H1 (cell line): ENCODE measurements around the gene VWA5A. TPM values are rescaled to one million over a fixed set of nuclear protein-coding genes. Genes with fewer than 3 reads are reported as not detected.

ENCODE experiments used
- CTCF ChIA-PET: fragments of 300-600 bp; sonication (Branson Sonifier 250); formaldehyde crosslinking; loops from one replicate; lab custom pipeline; 2021; ENCODE audit not compliant: partially characterized antibody; lab: Charles Lee
- POLR2A ChIA-PET: fragments of 300-600 bp; sonication (Branson Sonifier 250); formaldehyde crosslinking; loops from one replicate; lab custom pipeline; 2021; ENCODE audit warnings: inconsistent platforms; ENCODE audit not compliant: partially characterized antibody; lab: Charles Lee
- DNase-seq, 2 experiments: peaks; one replicate each; pipeline versions ENCODE4 v3.0.0 to v3.0.0-alpha.2; 2010 to 2022; ENCODE audit warnings: low spot score in 2 of 2, low read depth in 1 of 2, mixed read lengths in 1 of 2
- FAIRE-seq: peaks from 2 replicates; lab custom pipeline; 2011; peaks lifted over from hg19 to GRCh38; lab: Jason Lieb, UNC
- H2AFZ ChIP-seq: 2 replicates; pipeline ENCODE4 v1.8.1; 2012; ENCODE audit warnings: low read length, inconsistent platforms
- H2AK5ac ChIP-seq: 2 replicates; pipeline ENCODE4 v1.6.1; 2013; ENCODE audit warnings: low read depth, low read length
- H2BK120ac ChIP-seq: replicated peaks from 2 replicates; pipeline ENCODE3; 2013; ENCODE audit warnings: low read depth, low read length, inconsistent platforms
- H2BK12ac ChIP-seq: 2 replicates; pipeline ENCODE4 v1.6.1; 2013; ENCODE audit warnings: low read depth, low read length
- H2BK15ac ChIP-seq: 2 replicates; pipeline ENCODE4 v1.6.1; 2013; ENCODE audit warnings: low read length
- H2BK20ac ChIP-seq: 2 replicates; pipeline ENCODE4 v1.6.1; 2013; ENCODE audit warnings: low read length
- H2BK5ac ChIP-seq: 2 replicates; pipeline ENCODE4 v1.6.1; 2013; ENCODE audit warnings: low read depth, low read length
- H3K14ac ChIP-seq: 2 replicates; pipeline ENCODE4 v1.6.1; 2013; ENCODE audit warnings: inconsistent platforms; ENCODE audit not compliant: insufficient read length
- H3K18ac ChIP-seq: 2 replicates; pipeline ENCODE4 v1.6.1; 2013; ENCODE audit warnings: low read length; ENCODE audit errors: extremely low read depth
- H3K23ac ChIP-seq: 2 replicates; pipeline ENCODE4 v1.6.1; 2013; ENCODE audit warnings: inconsistent platforms; ENCODE audit not compliant: insufficient read length
- H3K23me2 ChIP-seq: 2 replicates; pipeline ENCODE4 v1.6.1; 2013; ENCODE audit warnings: low read depth, low read length
- H3K27ac ChIP-seq: 2 replicates; pipeline ENCODE4 v1.6.1; 2011; ENCODE audit warnings: low read depth, low read length, inconsistent platforms
- H3K27me3 ChIP-seq, 4 experiments: replicated peaks in 1 of 4; 1 replicate in 1 of 4; 2 replicates in 3 of 4; pipeline versions ENCODE4 v1.6.1 to v1.8.1; 2011 to 2013; ENCODE audit warnings: low read length in 3 of 4, mild to moderate bottlenecking in 3 of 4, inconsistent platforms in 2 of 4, mixed read lengths in 2 of 4, moderate library complexity in 1 of 4; ENCODE audit not compliant: control insufficient read depth in 3 of 4, insufficient read depth in 3 of 4; ENCODE audit errors: extremely low read depth in 1 of 4
- H3K36me3 ChIP-seq, 4 experiments: 2 replicates each; pipeline versions ENCODE4 v1.6.1 to v1.8.1; 2011 to 2013; ENCODE audit warnings: mild to moderate bottlenecking in 4 of 4, low read length in 3 of 4, moderate library complexity in 2 of 4, control low read depth in 1 of 4, inconsistent platforms in 1 of 4; ENCODE audit not compliant: insufficient read depth in 4 of 4, control insufficient read depth in 2 of 4
- H3K4ac ChIP-seq: replicated peaks from 2 replicates; pipeline ENCODE3; 2013; ENCODE audit warnings: low read length, low read depth, mixed read lengths, inconsistent platforms; ENCODE audit not compliant: insufficient read length
- H3K4me1 ChIP-seq, 4 experiments: replicated peaks in 1 of 4; 1 replicate in 1 of 4; 2 replicates in 3 of 4; pipeline versions ENCODE4 v1.6.1 to v1.8.1; 2011 to 2013; ENCODE audit warnings: low read length in 3 of 4, inconsistent platforms in 2 of 4, mixed read lengths in 1 of 4; ENCODE audit not compliant: insufficient read depth in 4 of 4, control insufficient read depth in 3 of 4
- H3K4me2 ChIP-seq, 2 experiments: 2 replicates each; pipeline versions ENCODE4 v1.6.1 to v1.8.1; 2011 to 2013; ENCODE audit warnings: low read depth in 2 of 2, low read length in 2 of 2, control low read depth in 1 of 2, inconsistent platforms in 1 of 2, mild to moderate bottlenecking in 1 of 2; ENCODE audit not compliant: insufficient read depth in 1 of 2
- H3K4me3 ChIP-seq, 4 experiments: fragments of 200-600, 300-600 bp in 1 of 4; sonication (generic), shearing (Covaris generic), sonication (Bioruptor Twin) in 1 of 4; 2 replicates each; pipeline versions ENCODE4 v1.5.1 to v1.8.1; 2011 to 2016; ENCODE audit warnings: low read length in 4 of 4, low read depth in 3 of 4, control low read depth in 2 of 4, inconsistent platforms in 2 of 4, mild to moderate bottlenecking in 2 of 4, mixed read lengths in 1 of 4, moderate library complexity in 1 of 4; ENCODE audit not compliant: insufficient read depth in 2 of 4; ENCODE audit errors: extremely low read depth in 1 of 4
- H3K56ac ChIP-seq: replicated peaks from 2 replicates; pipeline ENCODE3; 2013; ENCODE audit warnings: low read depth, mild to moderate bottlenecking, mixed read lengths, low read length, inconsistent platforms; ENCODE audit not compliant: insufficient read length
- H3K79me1 ChIP-seq: 2 replicates; pipeline ENCODE4 v1.6.1; 2013; ENCODE audit warnings: low read depth, low read length, control low read depth
- H3K79me2 ChIP-seq, 2 experiments: 2 replicates each; pipeline versions ENCODE4 v1.6.1 to v1.8.1; 2012 to 2013; ENCODE audit warnings: low read length in 2 of 2, mild to moderate bottlenecking in 2 of 2, inconsistent platforms in 1 of 2; ENCODE audit not compliant: insufficient read depth in 2 of 2, control insufficient read depth in 1 of 2
- H3K9ac ChIP-seq, 4 experiments: replicated peaks in 1 of 4; 1 replicate in 1 of 4; 2 replicates in 3 of 4; pipeline versions ENCODE4 v1.6.1 to v1.8.1; 2011 to 2013; ENCODE audit warnings: low read depth in 3 of 4, low read length in 3 of 4, control low read depth in 2 of 4, mild to moderate bottlenecking in 2 of 4, moderate library complexity in 2 of 4, inconsistent platforms in 1 of 4; ENCODE audit errors: extremely low read depth in 1 of 4
- H3K9me3 ChIP-seq, 2 experiments: 2 replicates each; pipeline versions ENCODE4 v1.6.1 to v1.8.1; 2012 to 2013; ENCODE audit warnings: mild to moderate bottlenecking in 2 of 2, moderate library complexity in 2 of 2, control low read depth in 1 of 2, inconsistent platforms in 1 of 2, low read depth in 1 of 2, low read length in 1 of 2, mixed read lengths in 1 of 2; ENCODE audit not compliant: insufficient read depth in 2 of 2
- H4K20me1 ChIP-seq, 2 experiments: replicated peaks in 1 of 2; 2 replicates each; pipeline versions ENCODE3 to v1.8.1; 2011 to 2013; ENCODE audit warnings: inconsistent platforms in 2 of 2, low read length in 2 of 2, mild to moderate bottlenecking in 1 of 2; ENCODE audit not compliant: insufficient read depth in 2 of 2, control insufficient read depth in 1 of 2
- H4K5ac ChIP-seq: 2 replicates; pipeline ENCODE4 v1.6.1; 2013; ENCODE audit warnings: low read length, low read depth, mixed read lengths, inconsistent platforms; ENCODE audit not compliant: insufficient read length
- H4K8ac ChIP-seq: 2 replicates; pipeline ENCODE4 v1.8.0; 2013; ENCODE audit warnings: mild to moderate bottlenecking, moderate library complexity, low read length, inconsistent platforms; ENCODE audit not compliant: insufficient read depth; ENCODE audit errors: extremely low read depth
- H4K91ac ChIP-seq: replicated peaks from 2 replicates; pipeline ENCODE3; 2013; ENCODE audit warnings: low read length, mixed read lengths, inconsistent platforms; ENCODE audit not compliant: insufficient read length
- CEBPB ChIP-seq: IDR thresholded peaks from 2 replicates; pipeline ENCODE4 v1.6.1; 2012; ENCODE audit warnings: low read depth, low read length
- CHD2 ChIP-seq: IDR thresholded peaks from 2 replicates; pipeline ENCODE4 v1.6.1; 2012; ENCODE audit warnings: low read length, improper control_type of control experiment
- FOSL1 ChIP-seq: IDR thresholded peaks from 2 replicates; pipeline ENCODE4 v1.6.1; 2011; ENCODE audit warnings: mild to moderate bottlenecking, low read depth, low read length, moderate library complexity; ENCODE audit not compliant: insufficient read depth
- NANOG ChIP-seq: IDR thresholded peaks from 2 replicates; pipeline ENCODE4 v1.6.1; 2011; ENCODE audit warnings: low read length, low read depth, mild to moderate bottlenecking, inconsistent platforms; ENCODE audit not compliant: insufficient read depth, poor library complexity, severe bottlenecking
- POLR2A ChIP-seq, 2 experiments: IDR thresholded peaks; 1 replicate in 1 of 2; 2 replicates in 1 of 2; pipeline ENCODE4 v1.6.1; 2011; ENCODE audit warnings: low read depth in 2 of 2, low read length in 2 of 2, mild to moderate bottlenecking in 2 of 2; ENCODE audit errors: control extremely low read depth in 1 of 2
- POU5F1 ChIP-seq: IDR thresholded peaks from 2 replicates; pipeline ENCODE4 v1.6.1; 2011; ENCODE audit warnings: low read depth, mild to moderate bottlenecking, low read length, moderate library complexity
- RAD21 ChIP-seq, 2 experiments: IDR thresholded peaks in 1 of 2; conservative IDR thresholded peaks in 1 of 2; 2 replicates each; pipeline ENCODE4 v1.6.1; 2011; ENCODE audit warnings: low read depth in 2 of 2, low read length in 2 of 2, improper control_type of control experiment in 1 of 2, inconsistent platforms in 1 of 2, mild to moderate bottlenecking in 1 of 2, moderate library complexity in 1 of 2
- RFX5 ChIP-seq: IDR thresholded peaks from 2 replicates; pipeline ENCODE4 v1.6.1; 2011; ENCODE audit warnings: low read depth, low read length, improper control_type of control experiment, borderline replicate concordance
- RNF2 ChIP-seq: fragments of 200-900, 300-1000 bp; sonication (generic); IDR thresholded peaks from 2 replicates; pipeline ENCODE4 v1.7.1; 2016; ENCODE audit warnings: borderline replicate concordance, low read depth, mild to moderate bottlenecking, antibody characterized with exemption, low read length; ENCODE audit not compliant: poor library complexity, severe bottlenecking; ENCODE audit errors: missing control alignments
- SIN3A ChIP-seq, 2 experiments: IDR thresholded peaks in 1 of 2; conservative IDR thresholded peaks in 1 of 2; 2 replicates each; pipeline ENCODE4 v1.6.1; 2011 to 2012; ENCODE audit warnings: low read length in 2 of 2, improper control_type of control experiment in 1 of 2, low read depth in 1 of 2, mild to moderate bottlenecking in 1 of 2
- SIRT6 ChIP-seq: IDR thresholded peaks from one replicate; pipeline ENCODE4 v1.7.1; 2012; ENCODE audit warnings: low read length, inconsistent platforms
- SP2 ChIP-seq: IDR thresholded peaks from 2 replicates; pipeline ENCODE4 v1.6.1; 2012; ENCODE audit warnings: mild to moderate bottlenecking, low read length, inconsistent platforms
- SUZ12 ChIP-seq: fragments of 200-600 bp; sonication (generic); IDR thresholded peaks from 2 replicates; pipeline ENCODE4 v1.6.1; 2012; ENCODE audit warnings: mild to moderate bottlenecking, inconsistent platforms, low read length, moderate library complexity, mixed read lengths
- TAF7 ChIP-seq: optimal IDR thresholded peaks from 2 replicates; pipeline ENCODE3; 2011; ENCODE audit warnings: low read depth, mild to moderate bottlenecking, inconsistent platforms, low read length, moderate library complexity, borderline replicate concordance
- YY1 ChIP-seq: IDR thresholded peaks from 2 replicates; pipeline ENCODE4 v1.6.1; 2011; ENCODE audit warnings: low read depth, mild to moderate bottlenecking, low read length
- WGBS, 2 experiments: shearing (Covaris generic) in 1 of 2; methylation state at CpG; one replicate each; pipeline versions ENCODE4 v1.1.6 to v1.1.7; 2013 to 2015; ENCODE audit warnings: low lambda C conversion rate in 2 of 2, mixed read lengths in 2 of 2, inconsistent platforms in 1 of 2, low coverage in 1 of 2, missing lambda C conversion rate in 1 of 2; ENCODE audit not compliant: insufficient replicate concordance in 2 of 2, insufficient coverage in 1 of 2, insufficient read length in 1 of 2; ENCODE audit errors: extremely low coverage in 1 of 2, missing lambda C conversion rate in 1 of 2; 5-methylcytosine and 5-hydroxymethylcytosine counted together
- polyA plus RNA-seq, 7 experiments: library from polyadenylated mRNA; depleted of rRNA in 3 of 7; stranded (reverse) in 5 of 7; unstranded in 2 of 7; fragments of >200 nt in 5 of 7; fragments of 200-250 nt in 2 of 7; gene quantifications; 1 replicate in 5 of 7; 2 replicates in 1 of 7; 4 replicates in 1 of 7; pipeline versions ENCODE4 v1.2.1 to v1.2.3, GENCODE V29; 2011 to 2013; ENCODE audit warnings: missing spikeins in 2 of 7, mixed read lengths in 2 of 7
- total RNA-seq: library from RNA; stranded (reverse); fragmentation: NEBNext Ultra II Directional; extraction: Animal tissue kit (Norgen Biotek cat#: 25700); gene quantifications from 2 replicates; pipeline ENCODE4 v1.2.1, GENCODE V29; 2021

Gene VWA5A
- total and polyA plus RNA-seq, 2 of the 8 experiments (the other 6 are each of a cell fraction or from before 2014, with no cell fraction given) = 12.5 to 20.4 TPM

GRCh38 chr11:124153821-124154220 lies 38.6 kb downstream of the VWA5A start:
- no peaks in the 10 kb centered on the region for H3K4me1 ChIP-seq
- H2BK12ac ChIP-seq = no peak overlapping the region
- H2BK15ac ChIP-seq = no peak overlapping the region
- POLR2A ChIA-PET = no interaction called here
- H3K23me2 ChIP-seq = no peaks in the 10 kb centered on the region
- no peak overlapping the region for H3K23ac ChIP-seq
- H2BK5ac ChIP-seq = no peak overlapping the region
- H3K18ac ChIP-seq = no peak overlapping the region
- H3K27ac ChIP-seq = no peak overlapping the region
- no peak overlapping the region for H2BK20ac ChIP-seq
- no peak overlapping the region for H2AFZ ChIP-seq
- H3K4ac ChIP-seq = no peak overlapping the region
- H4K91ac ChIP-seq = no peak overlapping the region
- no peak overlapping the region for H2BK120ac ChIP-seq
- no peaks in the 10 kb centered on the region for H4K20me1 ChIP-seq
- no peak overlapping the region for H4K5ac ChIP-seq
- H3K9me3 ChIP-seq = no peaks in the 10 kb centered on the region
- FAIRE-seq (no peak), DNase-seq (no peak)
- no peak overlapping the region for H3K56ac ChIP-seq
- H3K4me2 ChIP-seq = no peak overlapping the region
- no peak overlapping the region for H2AK5ac ChIP-seq
- CTCF ChIA-PET = interaction anchor here (0.8 to 3.4 kb wide), 4 partner anchors 11 to 87 kb away, joined by 3 to 14 read pairs (median 4); partner anchors contain the start of genes OR8G1 and VWA5A
- H3K9ac ChIP-seq = no peak overlapping the region
- H3K36me3 ChIP-seq = no peaks in the 10 kb centered on the region
- H3K4me3 ChIP-seq = no peak overlapping the region
- H3K79me2 ChIP-seq = no peaks in the 10 kb centered on the region
- H4K8ac ChIP-seq = no peak overlapping the region
- 94% methylated on average over 2 of the region's 2 CpGs; no CpG with 5 or more reads in 1 of the 2 experiments for WGBS, 2 experiments
- no peaks in the 10 kb centered on the region for H3K27me3 ChIP-seq
- no peak overlapping the region for H3K14ac ChIP-seq
- no peaks in the 10 kb centered on the region for H3K79me1 ChIP-seq
- no peak for TF ChIP-seq SIRT6
- TF ChIP-seq CEBPB = no peak
- TF ChIP-seq RAD21 (IDR thresholded peaks at IDR 0.05 in 1 of 2, conservative IDR thresholded peaks at IDR 0.05 in 1 of 2; ENCODE audit: low read depth in 2 of 2, low read length in 2 of 2) = no peak
- TF ChIP-seq SIN3A (conservative IDR thresholded peaks at IDR 0.05 in 1 of 2, IDR thresholded peaks at IDR 0.05 in 1 of 2; ENCODE audit: low read depth in 1 of 2, low read length in 2 of 2) = no peak
- TF ChIP-seq FOSL1 = no peak
- no peak for TF ChIP-seq YY1
- no peak for TF ChIP-seq NANOG
- TF ChIP-seq POLR2A (IDR thresholded peaks at IDR 0.05; ENCODE audit: control extremely low read depth in 1 of 2, low read depth in 2 of 2, low read length in 2 of 2) = no peak
- TF ChIP-seq RNF2 = no peak
- no peak for TF ChIP-seq POU5F1
- no peak for TF ChIP-seq SP2
- no peak for TF ChIP-seq CHD2
- no peak for TF ChIP-seq TAF7
- TF ChIP-seq SUZ12 = no peak
- no peak for TF ChIP-seq RFX5
